ENCODE data around the gene NUCB2.

NUCB2 gene

DNA sequence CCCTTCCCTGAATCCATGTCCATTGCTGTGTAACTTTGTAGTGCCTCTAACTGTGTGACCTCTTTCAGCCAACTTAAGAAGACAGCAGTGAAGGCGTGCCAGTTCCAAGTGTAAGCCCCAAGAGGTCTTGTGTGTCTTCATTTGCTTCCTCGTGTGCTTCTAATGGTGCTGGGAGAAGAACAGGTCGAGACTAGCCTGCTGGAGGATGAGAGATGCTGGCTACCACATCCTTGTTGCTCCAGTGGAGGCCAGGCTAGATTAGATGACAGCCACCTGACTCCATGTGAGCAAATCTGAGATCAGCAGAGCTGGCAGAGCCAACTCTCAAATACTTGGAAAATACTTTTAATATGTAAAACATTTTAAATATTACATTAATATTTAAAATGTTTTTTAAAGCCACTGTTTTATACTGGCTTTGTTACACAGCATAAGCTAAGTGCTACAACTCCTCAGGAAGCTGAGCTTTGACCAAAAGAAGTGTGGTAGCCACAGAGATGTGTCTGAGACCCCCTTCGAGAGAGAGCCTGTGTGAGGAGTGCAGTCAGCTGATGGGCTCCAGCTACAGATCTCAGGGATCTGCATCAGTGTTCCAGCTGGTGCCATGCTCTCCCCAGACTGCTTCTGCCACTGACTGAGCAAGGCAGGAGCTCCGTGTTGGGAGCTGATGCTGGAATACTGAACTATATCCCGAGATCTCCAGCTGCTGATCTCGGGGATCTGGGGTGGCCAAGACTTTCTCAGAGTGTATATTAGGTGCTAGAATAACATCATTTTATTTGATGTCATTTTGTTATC is 103.0 kb downstream of the NUCB2 start:
- DNase-seq (ENCODE audit: low read depth in 1 of 2, low spot score in 1 of 2): no peak

GRCh38 chr11:17381156-17381555 is 104.6 kb downstream of the NUCB2 start:
- DNase-seq (ENCODE audit: low read depth in 1 of 2, low spot score in 1 of 2): no peak
